Endothelial cell of umbilical vein (primary cell): ENCODE results near the gene ZNF181.

ENCODE experiments used
- EZH2 ChIP-seq: IDR thresholded peaks from 2 replicates; pipeline ENCODE4 v1.6.1; 2012; ENCODE audit warnings: borderline replicate concordance, low read depth, mild to moderate bottlenecking, moderate library complexity, low read length, inconsistent platforms; ENCODE audit not compliant: severe bottlenecking
- POLR2A ChIP-seq: IDR thresholded peaks from 2 replicates; pipeline ENCODE4 v1.6.1; 2012; ENCODE audit warnings: low read depth, mild to moderate bottlenecking, control low read depth, low read length

GRCh38 chr19:34778342-34778741 lies 44.3 kb downstream of the ZNF181 start:
- no peak for TF ChIP-seq POLR2A
- no peak for TF ChIP-seq EZH2
